H1 (cell line): ENCODE results near the gene C3orf20. TPM values are rescaled to one million over a fixed set of nuclear protein-coding genes. Genes with fewer than 3 reads are reported as not detected.

Experiments used
- CTCF ChIA-PET: fragments of 300-600 bp; sonication (Branson Sonifier 250); formaldehyde crosslinking; loops from one replicate; lab custom pipeline; 2021; ENCODE audit not compliant: partially characterized antibody; lab: Charles Lee
- POLR2A ChIA-PET: fragments of 300-600 bp; sonication (Branson Sonifier 250); formaldehyde crosslinking; loops from one replicate; lab custom pipeline; 2021; ENCODE audit warnings: inconsistent platforms; ENCODE audit not compliant: partially characterized antibody; lab: Charles Lee
- DNase-seq, 2 experiments: peaks; one replicate each; pipeline versions ENCODE4 v3.0.0 to v3.0.0-alpha.2; 2010 to 2022; ENCODE audit warnings: low spot score in 2 of 2, low read depth in 1 of 2, mixed read lengths in 1 of 2
- FAIRE-seq: peaks from 2 replicates; lab custom pipeline; 2011; peaks lifted over from hg19 to GRCh38; lab: Jason Lieb, UNC
- H2AFZ ChIP-seq: 2 replicates; pipeline ENCODE4 v1.8.1; 2012; ENCODE audit warnings: low read length, inconsistent platforms
- H2AK5ac ChIP-seq: 2 replicates; pipeline ENCODE4 v1.6.1; 2013; ENCODE audit warnings: low read depth, low read length
- H2BK120ac ChIP-seq: replicated peaks from 2 replicates; pipeline ENCODE3; 2013; ENCODE audit warnings: low read depth, low read length, inconsistent platforms
- H2BK12ac ChIP-seq: 2 replicates; pipeline ENCODE4 v1.6.1; 2013; ENCODE audit warnings: low read depth, low read length
- H2BK15ac ChIP-seq: 2 replicates; pipeline ENCODE4 v1.6.1; 2013; ENCODE audit warnings: low read length
- H2BK20ac ChIP-seq: 2 replicates; pipeline ENCODE4 v1.6.1; 2013; ENCODE audit warnings: low read length
- H2BK5ac ChIP-seq: 2 replicates; pipeline ENCODE4 v1.6.1; 2013; ENCODE audit warnings: low read depth, low read length
- H3K14ac ChIP-seq: 2 replicates; pipeline ENCODE4 v1.6.1; 2013; ENCODE audit warnings: inconsistent platforms; ENCODE audit not compliant: insufficient read length
- H3K18ac ChIP-seq: 2 replicates; pipeline ENCODE4 v1.6.1; 2013; ENCODE audit warnings: low read length; ENCODE audit errors: extremely low read depth
- H3K23ac ChIP-seq: 2 replicates; pipeline ENCODE4 v1.6.1; 2013; ENCODE audit warnings: inconsistent platforms; ENCODE audit not compliant: insufficient read length
- H3K23me2 ChIP-seq: 2 replicates; pipeline ENCODE4 v1.6.1; 2013; ENCODE audit warnings: low read depth, low read length
- H3K27ac ChIP-seq: 2 replicates; pipeline ENCODE4 v1.6.1; 2011; ENCODE audit warnings: low read depth, low read length, inconsistent platforms
- H3K27me3 ChIP-seq, 4 experiments: replicated peaks in 1 of 4; 1 replicate in 1 of 4; 2 replicates in 3 of 4; pipeline versions ENCODE4 v1.6.1 to v1.8.1; 2011 to 2013; ENCODE audit warnings: low read length in 3 of 4, mild to moderate bottlenecking in 3 of 4, inconsistent platforms in 2 of 4, mixed read lengths in 2 of 4, moderate library complexity in 1 of 4; ENCODE audit not compliant: control insufficient read depth in 3 of 4, insufficient read depth in 3 of 4; ENCODE audit errors: extremely low read depth in 1 of 4
- H3K36me3 ChIP-seq, 4 experiments: 2 replicates each; pipeline versions ENCODE4 v1.6.1 to v1.8.1; 2011 to 2013; ENCODE audit warnings: mild to moderate bottlenecking in 4 of 4, low read length in 3 of 4, moderate library complexity in 2 of 4, control low read depth in 1 of 4, inconsistent platforms in 1 of 4; ENCODE audit not compliant: insufficient read depth in 4 of 4, control insufficient read depth in 2 of 4
- H3K4ac ChIP-seq: replicated peaks from 2 replicates; pipeline ENCODE3; 2013; ENCODE audit warnings: low read length, low read depth, mixed read lengths, inconsistent platforms; ENCODE audit not compliant: insufficient read length
- H3K4me1 ChIP-seq, 4 experiments: replicated peaks in 1 of 4; 1 replicate in 1 of 4; 2 replicates in 3 of 4; pipeline versions ENCODE4 v1.6.1 to v1.8.1; 2011 to 2013; ENCODE audit warnings: low read length in 3 of 4, inconsistent platforms in 2 of 4, mixed read lengths in 1 of 4; ENCODE audit not compliant: insufficient read depth in 4 of 4, control insufficient read depth in 3 of 4
- H3K4me2 ChIP-seq, 2 experiments: 2 replicates each; pipeline versions ENCODE4 v1.6.1 to v1.8.1; 2011 to 2013; ENCODE audit warnings: low read depth in 2 of 2, low read length in 2 of 2, control low read depth in 1 of 2, inconsistent platforms in 1 of 2, mild to moderate bottlenecking in 1 of 2; ENCODE audit not compliant: insufficient read depth in 1 of 2
- H3K4me3 ChIP-seq, 4 experiments: fragments of 200-600, 300-600 bp in 1 of 4; sonication (generic), shearing (Covaris generic), sonication (Bioruptor Twin) in 1 of 4; 2 replicates each; pipeline versions ENCODE4 v1.5.1 to v1.8.1; 2011 to 2016; ENCODE audit warnings: low read length in 4 of 4, low read depth in 3 of 4, control low read depth in 2 of 4, inconsistent platforms in 2 of 4, mild to moderate bottlenecking in 2 of 4, mixed read lengths in 1 of 4, moderate library complexity in 1 of 4; ENCODE audit not compliant: insufficient read depth in 2 of 4; ENCODE audit errors: extremely low read depth in 1 of 4
- H3K56ac ChIP-seq: replicated peaks from 2 replicates; pipeline ENCODE3; 2013; ENCODE audit warnings: low read depth, mild to moderate bottlenecking, mixed read lengths, low read length, inconsistent platforms; ENCODE audit not compliant: insufficient read length
- H3K79me1 ChIP-seq: 2 replicates; pipeline ENCODE4 v1.6.1; 2013; ENCODE audit warnings: low read depth, low read length, control low read depth
- H3K79me2 ChIP-seq, 2 experiments: 2 replicates each; pipeline versions ENCODE4 v1.6.1 to v1.8.1; 2012 to 2013; ENCODE audit warnings: low read length in 2 of 2, mild to moderate bottlenecking in 2 of 2, inconsistent platforms in 1 of 2; ENCODE audit not compliant: insufficient read depth in 2 of 2, control insufficient read depth in 1 of 2
- H3K9ac ChIP-seq, 4 experiments: replicated peaks in 1 of 4; 1 replicate in 1 of 4; 2 replicates in 3 of 4; pipeline versions ENCODE4 v1.6.1 to v1.8.1; 2011 to 2013; ENCODE audit warnings: low read depth in 3 of 4, low read length in 3 of 4, control low read depth in 2 of 4, mild to moderate bottlenecking in 2 of 4, moderate library complexity in 2 of 4, inconsistent platforms in 1 of 4; ENCODE audit errors: extremely low read depth in 1 of 4
- H3K9me3 ChIP-seq, 2 experiments: 2 replicates each; pipeline versions ENCODE4 v1.6.1 to v1.8.1; 2012 to 2013; ENCODE audit warnings: mild to moderate bottlenecking in 2 of 2, moderate library complexity in 2 of 2, control low read depth in 1 of 2, inconsistent platforms in 1 of 2, low read depth in 1 of 2, low read length in 1 of 2, mixed read lengths in 1 of 2; ENCODE audit not compliant: insufficient read depth in 2 of 2
- H4K20me1 ChIP-seq, 2 experiments: replicated peaks in 1 of 2; 2 replicates each; pipeline versions ENCODE3 to v1.8.1; 2011 to 2013; ENCODE audit warnings: inconsistent platforms in 2 of 2, low read length in 2 of 2, mild to moderate bottlenecking in 1 of 2; ENCODE audit not compliant: insufficient read depth in 2 of 2, control insufficient read depth in 1 of 2
- H4K5ac ChIP-seq: 2 replicates; pipeline ENCODE4 v1.6.1; 2013; ENCODE audit warnings: low read length, low read depth, mixed read lengths, inconsistent platforms; ENCODE audit not compliant: insufficient read length
- H4K8ac ChIP-seq: 2 replicates; pipeline ENCODE4 v1.8.0; 2013; ENCODE audit warnings: mild to moderate bottlenecking, moderate library complexity, low read length, inconsistent platforms; ENCODE audit not compliant: insufficient read depth; ENCODE audit errors: extremely low read depth
- H4K91ac ChIP-seq: replicated peaks from 2 replicates; pipeline ENCODE3; 2013; ENCODE audit warnings: low read length, mixed read lengths, inconsistent platforms; ENCODE audit not compliant: insufficient read length
- ATF2 ChIP-seq: IDR thresholded peaks from 2 replicates; pipeline ENCODE4 v1.6.1; 2012; ENCODE audit warnings: low read length, inconsistent platforms
- ATF3 ChIP-seq: IDR thresholded peaks from 2 replicates; pipeline ENCODE4 v1.6.1; 2011; ENCODE audit warnings: low read depth, mild to moderate bottlenecking, low read length; ENCODE audit not compliant: insufficient read depth
- BACH1 ChIP-seq: IDR thresholded peaks from 2 replicates; pipeline ENCODE4 v1.6.1; 2012; ENCODE audit warnings: low read length, improper control_type of control experiment
- CBX8 ChIP-seq: fragments of 300-800, 300-1000 bp; sonication (generic); IDR thresholded peaks from 2 replicates; pipeline ENCODE4 v1.7.1; 2016; ENCODE audit warnings: low read depth, low read length, borderline replicate concordance
- CTCF ChIP-seq, 3 experiments: IDR thresholded peaks; 1 replicate in 2 of 3; 2 replicates in 1 of 3; pipeline versions ENCODE4 v1.5.1 to v1.6.1; 2011; ENCODE audit warnings: low read length in 3 of 3, mild to moderate bottlenecking in 3 of 3, inconsistent platforms in 2 of 3, low read depth in 1 of 3, moderate library complexity in 1 of 3; ENCODE audit not compliant: insufficient read depth in 1 of 3; ENCODE audit errors: control extremely low read depth in 1 of 3
- JUN ChIP-seq: IDR thresholded peaks from 2 replicates; pipeline ENCODE4 v1.6.1; 2011; ENCODE audit warnings: low read depth, mild to moderate bottlenecking, improper control_type of control experiment, low read length
- SIX5 ChIP-seq: IDR thresholded peaks from 2 replicates; pipeline ENCODE4 v1.6.1; 2011; ENCODE audit warnings: mild to moderate bottlenecking, low read depth, low read length
- SUZ12 ChIP-seq: fragments of 200-600 bp; sonication (generic); IDR thresholded peaks from 2 replicates; pipeline ENCODE4 v1.6.1; 2012; ENCODE audit warnings: mild to moderate bottlenecking, inconsistent platforms, low read length, moderate library complexity, mixed read lengths
- TAF1 ChIP-seq: IDR thresholded peaks from 2 replicates; pipeline ENCODE4 v1.6.1; 2011; ENCODE audit warnings: mild to moderate bottlenecking, low read depth, low read length
- TBP ChIP-seq: IDR thresholded peaks from 2 replicates; pipeline ENCODE4 v1.6.1; 2011; ENCODE audit warnings: low read depth, low read length, improper control_type of control experiment
- WGBS, 2 experiments: shearing (Covaris generic) in 1 of 2; methylation state at CpG; one replicate each; pipeline versions ENCODE4 v1.1.6 to v1.1.7; 2013 to 2015; ENCODE audit warnings: low lambda C conversion rate in 2 of 2, mixed read lengths in 2 of 2, inconsistent platforms in 1 of 2, low coverage in 1 of 2, missing lambda C conversion rate in 1 of 2; ENCODE audit not compliant: insufficient replicate concordance in 2 of 2, insufficient coverage in 1 of 2, insufficient read length in 1 of 2; ENCODE audit errors: extremely low coverage in 1 of 2, missing lambda C conversion rate in 1 of 2; 5-methylcytosine and 5-hydroxymethylcytosine counted together
- polyA plus RNA-seq, 7 experiments: library from polyadenylated mRNA; depleted of rRNA in 3 of 7; stranded (reverse) in 5 of 7; unstranded in 2 of 7; fragments of >200 nt in 5 of 7; fragments of 200-250 nt in 2 of 7; gene quantifications; 1 replicate in 5 of 7; 2 replicates in 1 of 7; 4 replicates in 1 of 7; pipeline versions ENCODE4 v1.2.1 to v1.2.3, GENCODE V29; 2011 to 2013; ENCODE audit warnings: missing spikeins in 2 of 7, mixed read lengths in 2 of 7
- total RNA-seq: library from RNA; stranded (reverse); fragmentation: NEBNext Ultra II Directional; extraction: Animal tissue kit (Norgen Biotek cat#: 25700); gene quantifications from 2 replicates; pipeline ENCODE4 v1.2.1, GENCODE V29; 2021

The C3orf20 gene
- total and polyA plus RNA-seq, 2 of the 8 experiments (the other 6 are each of a cell fraction or from before 2014, with no cell fraction given), result not detected

- H3K4me2 ChIP-seq, result no peak overlapping the region
- no peaks in the 10 kb centered on the region for H3K79me1 ChIP-seq
- no peaks in the 10 kb centered on the region for H3K79me2 ChIP-seq
- DNase-seq, result no peak
- H3K27ac ChIP-seq, result no peak overlapping the region
- no peaks in the 10 kb centered on the region for H3K9me3 ChIP-seq
- H3K4ac ChIP-seq, result no peak overlapping the region
- H3K9ac ChIP-seq, result no peak overlapping the region
- FAIRE-seq, result no peak
- H2AFZ ChIP-seq, result no peak overlapping the region
- no peak overlapping the region for H3K56ac ChIP-seq
- no peak overlapping the region for H3K23ac ChIP-seq
- WGBS, 2 experiments, result 76% methylated on average over 6 of the region's 6 CpGs; no CpG with 5 or more reads in 1 of the 2 experiments
- H3K27me3 ChIP-seq, result no peaks in the 10 kb centered on the region; a peak in 1 of 7 replicates
- no peak overlapping the region for H3K4me3 ChIP-seq
- H4K20me1 ChIP-seq, result no peaks in the 10 kb centered on the region
- no peak overlapping the region for H2BK20ac ChIP-seq
- no peak overlapping the region for H2BK120ac ChIP-seq
- no peak overlapping the region for H2BK12ac ChIP-seq
- ChIA-PET POLR2A (no interaction called here), CTCF (interaction anchor here (1.4 kb wide), 1 partner anchor 10 kb away, joined by 6 read pairs; no protein-coding TSS in a partner anchor)
- H3K14ac ChIP-seq, result no peak overlapping the region
- no peaks in the 10 kb centered on the region for H3K4me1 ChIP-seq
- no peak overlapping the region for H4K5ac ChIP-seq
- no peaks in the 10 kb centered on the region for H3K23me2 ChIP-seq
- no peak overlapping the region for H2BK15ac ChIP-seq
- H4K91ac ChIP-seq, result no peak overlapping the region
- no peak overlapping the region for H2BK5ac ChIP-seq
- H3K18ac ChIP-seq, result no peak overlapping the region
- no peak overlapping the region for H4K8ac ChIP-seq
- H2AK5ac ChIP-seq, result no peak overlapping the region
- no peaks in the 10 kb centered on the region for H3K36me3 ChIP-seq
- no peak for TF ChIP-seq CTCF (IDR thresholded peaks at IDR 0.05; ENCODE audit: control extremely low read depth in 1 of 3, insufficient read depth in 1 of 3, low read depth in 1 of 3, low read length in 3 of 3)
- TF ChIP-seq TAF1, result no peak
- no peak for TF ChIP-seq ATF2
- TF ChIP-seq CBX8, result no peak
- TF ChIP-seq BACH1, result no peak
- TF ChIP-seq JUN, result no peak
- no peak for TF ChIP-seq ATF3
- no peak for TF ChIP-seq SUZ12
- no peak for TF ChIP-seq SIX5
- TF ChIP-seq TBP, result no peak
These were observed 28.8 kb upstream of the C3orf20 start for GRCh38 chr3:14646131-14646573.
